Effector CD4-positive, alpha-beta T cell (primary cell): ENCODE results near the gene RTN4RL2.
A peak's percentile ranks its signal among the peaks of the same experiment; 100 is the strongest.
"Not testable (repeated sequence)": the region's sequence is repeated elsewhere in the genome, so short reads cannot be mapped to it uniquely, and the experiment has no call there.

Experiments
- DNase-seq: peaks from one replicate; pipeline ENCODE4 v3.0.0-alpha.2; 2020

RTN4RL2 gene

GRCh38 chr11:57434640-57435546 lies 25.4 kb upstream of the RTN4RL2 start:
- no peak for DNase-seq

DNA sequence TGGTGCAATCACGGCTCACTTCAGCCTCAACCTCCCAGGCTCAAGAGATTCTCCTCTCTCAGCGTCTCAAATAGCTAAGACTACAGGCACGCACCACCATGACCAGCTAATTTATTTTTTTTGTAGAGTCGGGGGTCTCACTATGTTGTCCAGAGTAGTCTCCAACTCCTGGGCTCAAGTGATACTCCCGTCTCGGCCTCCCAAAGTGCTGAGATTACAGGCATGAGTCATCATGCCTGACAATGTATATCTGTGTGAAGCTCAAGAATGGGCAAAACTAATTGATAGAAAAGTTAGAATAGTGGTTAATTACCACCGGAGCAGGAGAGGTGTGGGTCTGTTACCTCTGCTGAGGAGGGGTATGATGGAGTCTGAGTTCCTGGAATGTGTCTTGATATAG lies 24.3 kb upstream of the RTN4RL2 start:
- DNase-seq, result no peak

DNA sequence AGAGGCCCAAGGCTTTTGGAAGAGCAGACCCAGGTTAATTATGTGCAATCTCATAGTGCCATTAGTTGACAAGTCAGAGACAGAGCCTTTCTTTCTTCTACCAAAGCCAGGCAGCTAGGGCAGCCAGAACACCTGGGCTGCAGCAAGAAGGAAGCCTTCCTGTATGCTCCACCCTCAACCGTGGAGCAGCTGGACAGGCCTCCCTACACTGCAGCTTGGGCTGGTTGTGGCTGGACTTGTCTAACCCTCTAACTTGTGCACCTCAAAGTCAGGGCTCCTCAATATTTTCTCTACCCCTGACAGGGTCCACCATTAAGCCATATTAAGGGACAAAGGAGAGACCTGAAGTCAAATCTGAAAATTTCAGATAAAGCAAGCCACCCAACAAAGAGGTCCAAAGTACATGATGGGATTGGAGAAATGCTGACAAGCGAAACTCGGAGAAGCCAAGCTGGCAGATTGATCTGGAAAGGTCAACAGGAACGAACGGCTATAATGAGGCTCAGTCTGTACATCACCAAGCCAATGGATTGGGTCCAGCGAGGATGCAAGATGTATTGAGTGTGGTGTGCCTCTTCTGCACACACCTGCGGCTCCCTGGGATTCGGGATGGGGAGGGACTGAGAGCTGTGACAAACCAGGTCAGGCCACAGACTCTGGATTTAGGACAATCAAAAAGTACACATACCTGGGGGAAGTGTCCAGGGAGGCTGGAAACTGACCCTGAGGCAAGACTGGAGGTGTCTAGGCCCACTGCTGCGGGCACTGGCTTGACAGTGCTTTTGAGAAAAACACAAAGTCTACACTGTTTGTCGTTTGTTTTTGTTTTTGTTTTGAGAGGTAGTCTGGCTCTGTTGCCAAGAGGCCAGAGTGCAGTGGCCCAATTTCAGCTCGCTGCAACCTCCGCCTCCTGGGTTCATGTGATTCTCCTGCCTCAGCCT lies 21.7 kb upstream of the RTN4RL2 start:
- DNase-seq, result no peak

DNA sequence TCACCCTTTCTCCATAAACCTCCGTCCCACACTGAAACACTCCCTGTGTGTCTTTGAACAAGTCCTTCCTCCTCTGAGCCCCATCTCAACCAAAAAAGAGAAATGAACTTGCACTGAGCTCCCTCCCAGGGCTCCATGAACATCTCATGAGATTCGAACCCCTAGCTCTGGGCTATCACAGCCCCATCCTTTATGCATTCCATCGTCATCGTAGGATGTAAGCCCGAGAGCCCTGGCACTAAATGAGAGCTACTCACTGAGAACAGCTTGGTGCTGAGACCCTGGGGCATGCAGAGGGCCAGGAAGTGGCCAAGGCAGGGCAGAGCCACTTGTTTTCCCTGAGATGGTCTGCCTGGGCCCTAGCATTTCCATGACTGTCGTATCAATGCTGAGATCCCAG lies 20.5 kb upstream of the RTN4RL2 start:
- DNase-seq, result no peak

- no peak for DNase-seq
Observed at GRCh38 chr11:57440744-57441414, 19.4 kb upstream of the RTN4RL2 start.

GRCh38 chr11:57444362-57445121 lies 15.8 kb upstream of the RTN4RL2 start:
- no peak for DNase-seq

DNA sequence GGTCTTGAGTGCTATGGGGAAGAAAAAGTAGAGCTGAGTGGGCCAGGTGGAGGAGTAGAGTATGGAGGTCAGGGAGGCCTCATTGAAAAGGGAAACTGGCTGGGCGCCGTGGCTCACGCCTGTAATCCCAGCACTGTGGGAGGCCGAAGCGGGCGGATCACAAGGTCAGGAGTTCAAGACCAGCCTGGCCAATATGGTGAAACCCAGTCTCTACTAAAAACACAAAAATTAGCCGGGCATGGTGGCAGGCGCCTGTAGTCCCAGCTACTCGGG lies 15.3 kb upstream of the RTN4RL2 start:
- not testable (repeated sequence) for DNase-seq

- no peak for DNase-seq
Observed at GRCh38 chr11:57446055-57446454, 14.3 kb upstream of the RTN4RL2 start.

DNA sequence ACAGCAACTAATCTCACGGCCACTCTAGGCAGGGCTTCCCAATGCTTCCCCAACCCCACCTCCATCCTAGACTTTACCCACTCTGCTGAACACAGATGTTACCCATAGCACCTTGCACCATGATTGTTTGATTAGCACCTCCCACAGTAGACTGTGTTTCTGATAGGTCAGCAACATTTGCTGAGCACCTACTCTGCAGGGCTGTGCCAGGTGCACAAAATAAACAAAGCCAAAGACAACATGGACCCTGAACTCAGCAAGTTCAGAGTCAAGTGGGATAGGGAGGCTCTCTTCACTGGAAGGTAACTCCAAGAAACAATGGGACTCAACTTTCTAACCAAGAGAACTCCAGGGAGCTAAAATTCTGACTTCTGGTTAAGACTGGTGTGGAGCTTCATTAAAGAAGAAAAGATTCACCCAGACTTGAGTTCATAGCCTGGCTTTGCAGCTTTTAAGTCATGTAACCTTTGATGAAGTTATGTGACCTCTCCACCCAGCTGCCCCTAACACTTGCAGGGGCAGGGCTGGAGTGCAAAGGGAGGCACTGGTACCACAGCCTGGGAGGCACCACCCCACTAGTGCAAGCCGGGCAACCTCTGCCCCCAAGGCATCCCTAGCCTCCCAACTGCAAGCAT lies 6.7 kb upstream of the RTN4RL2 start:
- no peak for DNase-seq

- peak; percentile 69 for DNase-seq
Observed at GRCh38 chr11:57456960-57457642, 3.2 kb upstream of the RTN4RL2 start.

DNA sequence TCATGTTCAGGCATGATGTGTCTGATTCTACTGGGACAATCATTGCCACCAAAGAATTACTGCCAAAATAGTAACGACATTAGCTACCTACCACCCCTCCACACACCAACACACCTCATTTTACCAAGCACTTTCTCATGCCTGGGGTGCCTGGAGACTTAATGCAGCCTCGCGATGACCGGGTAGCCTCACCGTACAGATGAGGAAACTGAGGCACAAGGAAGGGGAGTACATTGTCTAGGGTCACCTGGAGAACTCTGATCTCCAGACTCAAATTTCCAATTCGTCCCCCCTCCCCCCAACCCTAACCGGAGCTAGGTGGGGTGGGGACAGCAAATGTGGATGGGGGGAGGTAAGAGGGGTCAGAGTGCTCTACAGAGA lies 2.7 kb upstream of the RTN4RL2 start:
- DNase-seq, result no peak

GRCh38 chr11:57458060-57458409 lies 2.3 kb upstream of the RTN4RL2 start:
- no peak for DNase-seq

DNA sequence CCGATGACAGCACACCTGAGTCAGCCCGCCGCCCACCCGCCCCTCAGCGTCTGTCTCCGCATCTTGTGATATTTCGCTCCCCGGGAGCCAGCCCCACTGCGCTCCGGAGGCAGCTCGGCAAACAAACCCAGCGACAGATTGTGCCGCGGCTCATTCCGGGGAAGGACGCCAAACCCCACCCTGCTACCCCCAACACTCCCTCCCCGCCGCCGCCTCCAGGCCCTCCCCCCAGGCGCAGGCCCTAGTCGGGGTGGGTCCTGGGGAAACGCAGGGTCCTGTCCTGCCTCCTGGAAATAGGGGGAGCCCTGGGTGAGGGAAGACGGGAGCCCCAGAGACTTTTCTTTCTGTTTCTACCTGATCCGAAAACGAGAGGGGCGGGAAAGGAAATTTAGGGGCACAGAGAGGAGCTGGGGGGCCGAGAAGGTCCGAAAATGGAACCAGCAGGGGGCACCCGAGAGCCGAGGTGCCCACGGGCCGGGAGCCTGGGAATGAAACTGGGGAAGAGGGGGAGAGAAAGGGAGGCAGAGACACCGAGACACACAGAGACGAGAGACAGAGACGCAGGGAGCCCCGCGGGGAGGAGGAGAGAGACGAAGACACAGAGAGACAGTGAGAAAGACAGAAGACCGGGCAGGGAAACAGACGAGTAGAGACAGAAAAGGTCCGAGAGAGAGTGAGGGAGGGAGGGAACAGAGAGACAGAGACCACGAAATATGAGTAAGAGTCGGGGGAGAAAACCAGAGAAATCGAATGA lies 1.7 kb upstream of the RTN4RL2 start:
- no peak for DNase-seq

GRCh38 chr11:57459164-57460021 lies 935 bp upstream of the RTN4RL2 start:
- DNase-seq, result no peak

GRCh38 chr11:57460758-57461749 lies 726 bp downstream of the RTN4RL2 start:
- DNase-seq, result no peak

GRCh38 chr11:57461841-57462489 lies 1.6 kb downstream of the RTN4RL2 start:
- DNase-seq, result no peak

DNA sequence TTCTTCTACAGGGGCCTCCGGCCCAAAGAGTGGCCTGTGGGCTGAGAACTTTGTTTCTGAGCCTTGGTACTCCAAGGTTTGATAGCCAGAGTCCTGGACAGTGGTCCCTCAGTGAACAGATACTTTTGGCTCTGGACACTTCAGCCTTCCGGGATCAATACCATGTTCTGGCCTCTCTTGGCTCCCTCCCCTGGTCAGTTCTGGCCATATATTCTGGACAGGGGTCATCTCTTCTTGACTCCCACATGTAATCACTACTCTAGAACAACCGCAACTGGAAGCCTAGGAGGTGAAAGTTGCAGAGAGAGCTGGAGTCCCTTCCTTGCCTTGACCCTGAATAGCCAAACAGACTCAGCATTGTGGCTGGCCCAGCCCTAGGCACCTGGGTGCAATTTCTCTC lies 2.3 kb downstream of the RTN4RL2 start:
- no peak for DNase-seq
